HG03066 (cell line): ENCODE results near the gene S100B.

Experiments used
- ATAC-seq: cut with Tn5 transposase; IDR thresholded peaks from one replicate; pipeline ENCODE4 v1.9.1; 2021; ENCODE audit warnings: low read depth; ENCODE audit not compliant: unreplicated experiment

Gene S100B

DNA sequence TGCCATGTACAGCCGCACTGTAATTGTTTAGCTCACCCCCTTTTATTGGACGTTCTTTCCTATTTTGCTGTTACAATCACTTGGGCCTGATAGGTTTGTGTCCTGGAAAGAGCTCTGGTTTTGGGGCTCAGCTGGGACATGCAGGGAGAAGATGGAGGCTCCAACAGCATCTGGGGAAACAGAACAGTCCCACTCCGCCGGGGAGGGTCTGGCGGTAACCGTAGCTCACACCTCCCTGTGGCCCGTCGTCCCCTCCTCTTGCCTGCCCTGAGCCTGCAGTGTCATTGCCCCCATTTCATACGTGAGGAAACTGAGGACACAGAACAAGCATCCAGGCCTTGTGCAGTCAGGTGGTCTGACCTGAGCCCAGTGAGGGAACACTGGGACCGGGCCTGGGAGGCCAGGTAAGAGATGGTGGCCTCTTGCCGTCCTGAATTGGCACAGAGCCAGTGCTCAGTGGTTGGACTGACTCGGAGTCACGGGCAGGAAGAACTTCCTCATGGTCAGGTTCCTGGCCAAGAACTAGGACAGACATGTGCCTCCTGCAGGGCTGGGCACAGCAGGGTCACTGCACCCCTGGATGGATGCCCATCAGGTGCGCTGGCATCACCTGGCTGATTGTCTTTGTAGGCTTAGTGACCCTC lies 41.8 kb downstream of the S100B start:
- no peak for ATAC-seq

DNA sequence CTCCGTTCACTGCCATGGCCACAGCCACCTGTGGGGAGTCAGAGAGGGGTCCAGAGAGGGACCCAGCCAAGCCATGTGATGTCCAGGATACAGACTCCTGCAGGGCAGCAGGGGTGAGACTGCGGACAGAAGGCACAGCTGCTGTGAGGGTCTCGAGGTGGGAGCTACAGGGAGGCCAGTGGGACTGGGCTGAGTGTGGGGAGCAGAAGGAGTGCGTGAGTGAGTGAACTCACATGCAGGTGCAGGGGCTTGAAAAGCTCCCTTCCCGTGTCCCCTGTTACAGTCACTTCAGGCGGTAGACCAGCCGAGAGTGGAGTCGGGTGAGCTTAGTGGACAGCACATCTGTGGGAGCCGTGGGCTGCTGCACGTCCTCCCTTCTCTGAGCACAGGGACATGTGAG lies 42.4 kb downstream of the S100B start:
- ATAC-seq: no peak

DNA sequence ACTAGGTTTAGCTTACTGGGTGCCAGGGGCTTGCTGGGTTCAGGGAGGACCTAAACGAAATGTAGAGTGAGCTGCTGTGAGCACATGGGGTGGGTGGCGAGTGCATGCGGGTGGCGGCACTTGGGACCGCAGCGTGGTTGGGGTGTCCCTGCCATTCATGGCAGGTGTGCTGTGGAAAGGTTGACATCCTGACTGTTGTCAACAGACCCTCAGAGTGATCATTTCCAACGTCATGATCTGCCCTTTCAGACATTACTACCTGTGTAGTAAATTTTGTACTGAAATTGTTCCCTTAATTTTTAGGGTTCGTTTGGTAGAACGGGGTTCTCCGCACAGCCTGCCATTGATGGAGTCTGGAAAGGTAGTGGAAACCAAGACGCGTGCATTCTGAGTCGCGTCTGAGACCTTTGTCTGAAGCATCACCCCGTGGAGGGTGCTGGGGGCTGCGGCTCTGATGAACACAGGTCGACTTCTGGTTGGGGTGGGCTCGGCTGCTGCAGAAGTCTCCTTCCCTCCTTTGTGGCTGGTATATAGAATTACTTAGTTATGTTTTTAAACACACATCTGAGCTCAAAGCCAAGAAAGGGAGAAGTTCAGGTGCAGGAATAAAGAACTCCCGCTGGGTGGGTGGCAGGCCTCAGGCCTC lies 43.3 kb downstream of the S100B start:
- no peak for ATAC-seq

DNA sequence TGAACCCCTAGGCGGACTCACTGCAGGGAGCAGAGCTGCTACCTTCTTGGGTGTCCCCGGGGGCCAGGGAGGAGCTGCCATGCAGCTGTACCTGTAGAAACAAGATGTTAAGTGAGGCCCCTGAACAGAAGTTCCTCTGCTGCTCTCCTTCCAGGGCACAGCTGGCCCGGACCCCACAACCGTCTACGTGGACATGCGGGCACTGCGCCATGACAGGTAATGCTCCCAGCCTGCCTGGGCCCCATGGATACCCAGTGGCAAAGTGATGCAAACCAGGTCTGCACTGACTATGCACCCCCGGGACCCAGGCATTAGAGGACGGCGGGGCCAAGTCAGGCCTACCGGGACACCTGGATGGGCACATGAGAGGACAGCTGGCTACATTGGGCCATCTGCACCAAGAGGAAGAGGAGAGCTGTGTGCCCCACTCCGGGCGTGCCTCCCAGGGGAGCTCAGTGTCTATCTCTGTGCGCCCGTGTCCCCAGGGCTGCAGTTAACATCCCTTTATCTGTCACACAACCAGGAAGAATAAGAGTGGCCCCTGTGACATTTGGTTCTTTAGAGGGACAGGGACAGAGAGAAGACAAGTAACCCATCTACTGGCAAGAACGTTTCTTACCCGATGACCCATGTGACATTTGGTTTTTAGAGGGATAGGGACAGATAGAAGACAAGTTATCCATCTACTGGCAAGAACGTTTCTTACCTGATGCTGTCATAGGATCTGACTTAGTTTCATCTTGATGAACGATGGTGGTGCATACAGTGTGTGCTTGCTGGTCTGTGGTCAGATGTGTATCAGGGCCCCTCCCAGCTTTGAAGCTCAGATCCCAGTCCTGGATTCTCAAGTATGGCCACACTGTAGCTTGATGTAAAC lies 44.1 kb downstream of the S100B start:
- no peak for ATAC-seq

GRCh38 chr21:46559291-46559983 lies 45.4 kb downstream of the S100B start:
- ATAC-seq: no peak

GRCh38 chr21:46557919-46558392 lies 46.9 kb downstream of the S100B start:
- ATAC-seq: no peak

DNA sequence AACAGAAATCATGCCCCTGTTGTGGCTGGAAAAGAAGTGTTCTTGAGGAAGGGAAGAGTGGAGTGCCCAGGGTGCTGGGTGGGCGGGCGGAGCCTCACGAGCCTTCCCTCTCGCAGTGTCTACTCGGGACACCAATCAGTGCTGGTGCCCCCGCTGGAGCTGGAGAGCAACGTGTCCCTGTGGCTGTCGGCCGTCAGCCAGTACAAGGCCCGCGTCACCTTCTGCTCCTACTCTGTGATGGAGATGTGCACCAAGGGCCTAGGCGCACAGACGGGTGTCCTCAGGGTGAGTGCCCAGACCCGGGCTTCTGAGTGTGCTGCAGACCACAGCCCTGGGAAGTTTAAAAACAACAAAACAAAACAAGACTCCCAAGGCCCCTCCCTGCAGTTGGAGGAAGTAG lies 47.4 kb downstream of the S100B start:
- ATAC-seq: no peak

DNA sequence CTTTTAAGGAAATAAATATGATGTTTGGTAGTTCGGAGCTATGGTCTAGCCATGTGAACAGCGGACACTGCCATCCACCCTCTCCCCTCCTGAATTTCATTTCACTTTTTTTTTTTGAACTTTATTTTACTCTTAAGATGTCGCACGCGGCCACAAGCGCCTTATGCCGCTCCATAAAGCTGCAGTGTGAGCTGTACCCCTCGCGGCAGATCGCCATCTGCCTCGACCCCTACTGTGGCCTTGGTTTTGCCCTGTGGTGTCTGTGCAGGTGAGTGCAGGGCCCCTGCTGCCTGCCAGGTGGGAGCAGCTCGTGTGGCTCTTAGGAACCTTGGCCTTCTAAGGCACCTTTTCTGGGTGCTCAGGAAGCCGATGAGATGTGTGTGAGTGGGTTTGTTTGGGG lies 48.1 kb downstream of the S100B start:
- ATAC-seq: no peak

DNA sequence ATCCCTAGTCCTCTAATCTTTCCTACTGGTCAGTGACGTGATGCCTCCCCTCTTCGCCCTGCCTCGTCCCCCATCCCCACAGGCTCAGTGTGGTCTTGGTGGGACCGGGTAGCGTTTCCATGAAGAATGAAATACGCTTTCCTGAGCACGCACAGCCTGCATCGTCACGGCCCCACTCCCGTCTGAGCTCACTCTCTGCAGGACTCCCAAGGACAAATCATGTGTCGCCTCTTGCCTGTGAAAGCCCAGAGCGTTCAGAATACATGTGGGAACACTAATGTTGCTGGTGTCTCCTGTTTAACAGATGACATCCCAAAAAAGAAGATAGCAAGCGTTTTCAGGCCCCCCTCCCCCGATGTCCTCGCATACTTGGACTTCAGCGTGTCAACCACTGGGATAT lies 49.2 kb downstream of the S100B start:
- no peak for ATAC-seq

- no peak for ATAC-seq
Measured at GRCh38 chr21:46555225-46555617, 49.7 kb downstream of the S100B start.

GRCh38 chr21:46554431-46555224 lies 50.3 kb downstream of the S100B start:
- no peak for ATAC-seq

GRCh38 chr21:46553993-46554392 lies 50.9 kb downstream of the S100B start:
- no peak for ATAC-seq

GRCh38 chr21:46552865-46553379 lies 52.0 kb downstream of the S100B start:
- ATAC-seq: no peak

GRCh38 chr21:46552274-46552673 lies 52.6 kb downstream of the S100B start:
- ATAC-seq: no peak

DNA sequence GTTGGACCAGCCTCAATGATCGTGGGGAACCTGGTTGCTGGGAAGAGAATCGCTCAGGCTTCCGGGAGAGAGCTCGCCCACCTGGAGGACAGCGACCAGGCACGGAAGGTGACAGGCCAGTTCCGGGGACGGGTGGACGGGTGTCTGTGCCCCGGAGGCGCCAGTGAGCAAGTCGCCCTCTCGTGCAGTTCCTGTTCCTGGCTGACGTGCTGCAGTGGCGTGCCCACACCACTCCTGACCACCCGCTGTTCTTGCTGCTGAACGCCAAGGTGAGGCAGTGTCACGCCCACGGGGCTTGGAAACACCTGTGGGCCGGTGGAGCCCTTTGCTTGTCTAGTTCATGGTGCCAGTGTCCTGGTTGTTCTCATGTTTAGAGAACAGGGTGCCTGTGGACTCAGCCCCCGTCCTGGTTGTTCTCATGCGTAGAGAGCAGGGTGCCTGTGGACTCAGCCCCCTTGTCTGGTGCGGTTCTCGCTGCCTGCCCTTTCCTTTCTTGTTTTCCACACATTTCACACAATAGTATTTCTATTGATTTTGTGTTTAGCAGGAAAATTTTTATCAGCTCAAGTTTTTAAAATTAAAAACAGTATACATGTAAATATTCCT lies 53.1 kb downstream of the S100B start:
- no peak for ATAC-seq

GRCh38 chr21:46550116-46550941 lies 54.6 kb downstream of the S100B start:
- ATAC-seq: no peak

- no peak for ATAC-seq
Measured at GRCh38 chr21:46549650-46550049, 55.2 kb downstream of the S100B start.
